NCI-H774 (cell line): ENCODE results near the gene SIRT4.
"Not testable (repeated sequence)": the region's sequence is repeated elsewhere in the genome, so short reads cannot be mapped to it uniquely, and the experiment has no call there.

ENCODE experiments used
- DNase-seq: peaks from one replicate; lab custom pipeline; 2025; lab: John Stamatoyannopoulos, UW

SIRT4 gene

GRCh38 chr12:120301962-120302815 is at the start of gene SIRT4:
Gene SIRT4 (plus strand): TSS chr12:120302321. CDS start chr12:120303562, 1,241 bp downstream.
- DNase-seq = peak; percentile 94

GRCh38 chr12:120253313-120253712 is 48.8 kb upstream of the SIRT4 start:
- not testable (repeated sequence) for DNase-seq

DNA sequence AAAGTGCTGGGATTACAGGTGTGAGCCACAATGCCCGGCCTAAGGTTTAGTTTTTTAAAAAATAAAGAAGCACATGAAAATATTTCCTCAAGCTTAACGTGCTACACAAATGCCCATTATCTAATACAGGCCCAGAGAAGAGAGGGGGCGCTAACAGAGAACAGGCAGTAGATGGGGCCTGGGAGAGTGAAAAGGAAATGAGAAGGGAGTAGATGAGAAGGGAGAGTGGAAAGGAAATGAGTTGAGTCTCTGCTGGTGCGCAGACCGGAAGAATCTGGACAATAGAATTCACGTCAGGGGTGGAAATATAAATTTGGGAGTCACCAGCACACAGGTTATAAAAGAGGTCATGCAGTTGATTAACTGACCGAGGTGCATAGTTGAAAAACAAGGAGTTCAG is 47.3 kb upstream of the SIRT4 start:
- DNase-seq = no peak

- no peak for DNase-seq
These were observed 44.9 kb upstream of the SIRT4 start for GRCh38 chr12:120257041-120257821.

DNA sequence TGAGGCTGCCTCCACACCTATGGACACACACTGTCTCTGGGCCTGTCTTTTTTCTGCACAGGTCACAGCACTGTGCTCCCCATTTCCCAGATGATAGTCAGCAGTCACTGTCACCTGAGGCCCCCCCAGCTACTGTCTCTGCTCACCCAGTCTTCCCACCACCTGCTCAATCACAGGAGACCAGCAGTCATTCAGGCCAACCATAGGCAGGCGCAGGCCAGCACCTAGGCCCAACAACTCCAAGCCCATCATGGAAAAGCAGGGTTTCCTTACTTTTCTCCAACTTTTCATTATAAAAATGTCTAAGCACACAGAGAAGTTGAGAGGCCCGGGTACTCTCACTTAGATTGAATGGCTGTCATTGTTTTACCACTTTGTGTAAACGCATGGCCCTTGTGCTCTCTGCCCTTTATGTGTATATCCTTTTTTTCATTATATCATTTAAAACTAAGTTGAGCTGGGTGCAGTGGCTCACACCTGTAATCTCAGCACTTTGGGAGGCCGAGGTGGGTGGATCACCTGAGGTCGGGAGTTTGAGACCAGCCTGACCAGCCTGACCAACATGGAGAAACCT is 43.7 kb upstream of the SIRT4 start:
- DNase-seq = no peak

GRCh38 chr12:120259418-120260202 is 42.5 kb upstream of the SIRT4 start:
- no peak for DNase-seq

DNA sequence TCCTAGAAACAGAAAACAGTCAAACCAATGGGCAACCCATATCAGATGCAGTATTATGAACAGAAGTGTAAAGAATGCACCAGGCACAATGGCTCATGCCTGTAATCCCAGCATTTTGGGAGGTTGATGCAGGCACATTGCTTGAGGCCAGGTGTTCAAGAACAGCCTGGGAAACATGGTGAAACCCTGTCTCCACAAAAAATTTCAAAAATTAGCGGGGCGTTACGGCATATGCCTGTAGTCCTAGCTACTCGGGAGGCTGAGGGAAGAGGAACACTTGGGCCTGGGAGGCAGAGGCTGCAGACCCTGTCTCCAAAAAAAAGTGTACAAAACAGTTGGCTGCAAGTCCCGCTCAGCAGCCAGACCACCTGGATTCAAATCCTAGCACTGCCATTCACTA is 41.5 kb upstream of the SIRT4 start:
- DNase-seq = no peak

GRCh38 chr12:120261951-120262851 is 39.9 kb upstream of the SIRT4 start:
- no peak for DNase-seq

- no peak for DNase-seq
These were observed 39.0 kb upstream of the SIRT4 start for GRCh38 chr12:120262852-120263747.

DNA sequence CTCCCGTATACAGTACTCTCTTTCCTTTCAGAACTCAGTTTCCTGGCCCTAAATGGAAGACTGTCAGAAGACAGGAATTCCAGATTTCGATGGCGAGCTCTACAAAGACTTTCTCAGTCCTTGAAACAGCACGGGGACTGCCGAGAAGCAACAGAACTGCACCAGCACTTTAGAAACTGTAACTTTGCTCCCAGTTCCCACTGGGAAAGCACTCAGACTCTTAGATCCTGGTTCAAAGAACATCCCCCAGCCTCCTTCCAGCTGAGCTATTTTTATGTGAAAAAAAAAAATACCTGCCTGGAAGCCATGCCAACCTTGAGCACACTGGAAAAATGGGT is 38.4 kb upstream of the SIRT4 start:
- DNase-seq = no peak

GRCh38 chr12:120264086-120264903 is 37.8 kb upstream of the SIRT4 start:
- DNase-seq = no peak

- no peak for DNase-seq
These were observed 37.1 kb upstream of the SIRT4 start for GRCh38 chr12:120264904-120265472.

GRCh38 chr12:120265473-120266179 is 36.5 kb upstream of the SIRT4 start, which contains the start of gene PXN:
Gene PXN (minus strand): TSS chr12:120265730. CDS start chr12:120265629, 101 bp downstream.
- peak; percentile 71 for DNase-seq

- no peak for DNase-seq
These were observed 35.8 kb upstream of the SIRT4 start for GRCh38 chr12:120266180-120266870.

DNA sequence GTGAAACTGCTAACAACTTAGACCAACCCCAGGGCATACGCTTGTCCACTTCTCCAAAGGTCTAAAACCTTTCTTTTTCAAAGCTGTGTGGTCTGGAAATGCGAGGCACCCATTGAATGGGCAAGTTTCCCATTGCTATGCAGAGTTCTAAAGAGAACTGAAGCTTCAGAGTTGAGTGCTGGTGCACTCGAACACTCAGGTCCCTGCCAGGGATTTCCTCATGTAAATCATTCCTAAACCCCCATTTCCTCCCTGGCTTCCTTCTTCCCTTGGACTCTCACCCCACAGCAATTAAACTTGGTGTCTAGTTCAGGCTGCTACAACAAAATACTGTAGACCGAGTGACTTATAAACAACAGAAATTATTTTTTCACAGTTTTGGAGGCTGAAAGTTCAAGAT is 34.4 kb upstream of the SIRT4 start:
- DNase-seq = no peak

GRCh38 chr12:120276734-120277133 is 25.4 kb upstream of the SIRT4 start:
- DNase-seq = no peak
